ENCODE data around the gene BAD.

GRCh38 chr11:64262271-64263002 lies 22.0 kb downstream of the BAD start:
- no peak for TF ChIP-seq CTCF (IDR thresholded peaks at IDR 0.05; ENCODE audit: insufficient read depth, low read depth, low read length)
- no peak for TF ChIP-seq EZH2 (IDR thresholded peaks at IDR 0.05; ENCODE audit: insufficient read depth, low read length)

Data from astrocyte (in vitro differentiated cells and primary cell).